ENCODE results near the gene NEUROG2. TPM values are rescaled to one million over a fixed set of nuclear protein-coding genes. Genes with fewer than 3 reads are reported as not detected.

NEUROG2 gene
- total RNA-seq = not detected in 2 replicates

GRCh38 chr4:112516066-112516470, at the start of gene NEUROG2:
Gene NEUROG2 (minus strand): TSS chr4:112516180. CDS start chr4:112515475, 705 bp downstream.

Other genes starting within 250 kb of the NEUROG2 start
- 8.1 and 14.0 TPM in 2 replicates for gene TIFA, start 230.3 kb downstream of the NEUROG2 start, total RNA-seq
- 7.5 and 10.6 TPM in 2 replicates for gene ALPK1, start 218.8 kb downstream of the NEUROG2 start, total RNA-seq
- 9.7 and 20.2 TPM in 2 replicates for gene ZGRF1, start 120.7 kb upstream of the NEUROG2 start, total RNA-seq
- gene LARP7, start 121.0 kb upstream of the NEUROG2 start, total RNA-seq = 15.3 and 21.7 TPM in 2 replicates

All from epithelial cell of umbilical artery (primary cell).